ENCODE measurements around the gene PPP2R5D.

PPP2R5D gene

DNA sequence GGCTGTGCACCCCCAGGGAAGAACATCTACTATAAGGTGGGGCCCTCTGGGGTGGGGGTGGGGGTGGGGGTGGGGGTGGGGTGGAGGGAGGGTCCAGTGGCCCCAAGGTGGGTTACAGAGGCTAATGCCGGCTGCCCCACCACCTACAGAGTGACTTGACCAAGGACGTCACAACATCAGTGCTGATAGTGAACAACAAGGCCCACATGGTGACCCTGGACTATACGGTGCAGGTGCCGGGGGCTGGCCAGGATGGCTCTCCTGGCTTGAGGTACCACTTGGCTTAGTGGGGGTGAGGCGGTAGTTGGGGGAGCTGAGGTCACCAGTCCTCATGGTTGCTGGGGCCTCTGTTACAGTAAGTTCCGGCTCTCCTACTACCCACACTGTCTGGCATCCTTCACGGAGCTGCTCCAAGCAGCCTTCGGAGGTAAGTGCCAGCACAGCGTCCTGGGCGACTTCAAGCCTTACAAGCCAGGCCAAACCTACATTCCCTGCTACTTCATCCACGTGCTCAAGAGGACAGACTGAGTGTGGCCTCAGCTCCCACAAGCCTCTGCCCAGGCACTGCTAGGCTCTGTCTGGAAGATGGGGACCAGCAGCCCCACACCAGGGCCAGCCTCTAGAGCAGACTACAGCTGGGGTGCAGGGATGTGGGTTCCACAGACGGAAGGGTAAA, 21.1 kb upstream of the PPP2R5D start:
- no peak for DNase-seq (ENCODE audit: low read depth, low spot score)

DNA sequence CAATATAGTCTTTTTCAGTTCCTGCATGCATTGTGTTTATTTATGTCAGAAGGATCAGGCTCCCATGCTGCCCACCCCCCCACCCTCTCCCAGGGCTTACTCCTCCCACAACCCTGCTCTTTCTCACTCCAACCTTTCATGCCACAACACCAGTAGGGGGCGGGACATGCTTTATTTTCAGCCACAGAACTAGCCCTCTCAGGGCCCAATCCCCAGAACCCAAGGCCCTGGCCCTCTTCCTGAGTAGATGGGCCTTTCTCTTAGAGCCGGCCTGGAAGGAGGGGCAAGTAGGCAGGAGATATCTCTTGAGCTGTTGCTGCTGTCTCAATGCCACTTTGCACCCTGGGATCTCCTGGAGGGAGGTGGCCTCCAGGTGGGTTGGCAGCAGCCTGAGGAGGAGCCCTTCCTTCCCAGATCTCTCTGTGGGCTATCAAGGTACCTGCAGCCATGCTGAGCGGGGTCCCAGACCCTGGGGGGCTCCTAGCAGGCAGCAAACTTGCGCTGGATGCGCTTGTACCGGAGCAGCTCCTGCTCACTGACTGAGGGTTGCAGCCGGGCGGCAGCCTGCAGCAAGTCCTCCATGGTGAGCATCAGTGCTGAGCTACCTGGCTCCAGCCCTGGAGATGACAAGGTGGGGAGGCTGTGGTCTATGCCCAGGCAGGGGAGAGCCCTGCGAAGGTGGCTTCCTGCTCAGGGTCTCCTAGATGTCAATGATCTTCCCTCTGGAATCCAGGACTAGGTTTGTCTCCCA, 20.3 kb upstream of the PPP2R5D start:
- DNase-seq (ENCODE audit: low read depth, low spot score) = peak; percentile 89

DNA sequence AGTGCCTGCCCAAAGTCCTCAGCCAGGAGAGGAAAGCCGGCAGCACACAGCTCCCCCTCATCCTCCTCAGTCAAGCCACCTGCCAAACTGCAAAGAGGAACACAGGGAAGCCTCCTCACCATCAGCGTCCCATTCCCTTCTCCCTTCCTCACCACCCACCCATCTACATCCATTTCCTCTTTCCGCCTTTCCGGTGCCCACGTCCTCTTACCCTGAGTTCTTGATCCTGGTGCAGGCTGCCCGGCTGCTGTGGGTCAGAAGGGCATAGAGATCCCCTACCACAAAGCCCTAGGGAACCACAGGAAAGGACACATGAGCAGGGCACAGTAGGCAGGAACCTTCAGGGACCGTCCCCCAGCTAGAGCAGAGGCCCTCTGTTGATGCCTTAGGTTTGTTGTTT, 17.8 kb upstream of the PPP2R5D start:
- no peak for DNase-seq (ENCODE audit: low read depth, low spot score)

DNA sequence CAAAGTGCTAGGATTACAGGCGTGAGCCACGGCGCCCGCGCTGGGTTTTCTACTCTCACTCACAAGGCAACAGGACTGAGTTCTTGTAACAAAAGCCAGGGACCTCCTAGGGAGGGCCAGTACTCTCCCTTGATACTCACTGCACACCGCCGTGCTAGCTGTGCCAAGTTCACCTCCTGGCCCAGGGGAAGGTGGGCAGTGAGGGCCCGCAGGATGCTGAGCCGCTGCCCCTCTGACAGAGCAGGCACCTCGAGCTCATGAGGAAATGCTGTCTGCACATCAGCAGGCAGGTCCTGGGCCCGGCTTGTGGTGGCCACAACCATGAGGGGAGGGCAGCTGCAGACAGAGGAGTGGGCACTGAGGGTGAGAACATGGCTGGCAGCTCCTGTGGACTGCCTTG, 17.1 kb upstream of the PPP2R5D start:
- DNase-seq (ENCODE audit: low read depth, low spot score) = no peak

DNA sequence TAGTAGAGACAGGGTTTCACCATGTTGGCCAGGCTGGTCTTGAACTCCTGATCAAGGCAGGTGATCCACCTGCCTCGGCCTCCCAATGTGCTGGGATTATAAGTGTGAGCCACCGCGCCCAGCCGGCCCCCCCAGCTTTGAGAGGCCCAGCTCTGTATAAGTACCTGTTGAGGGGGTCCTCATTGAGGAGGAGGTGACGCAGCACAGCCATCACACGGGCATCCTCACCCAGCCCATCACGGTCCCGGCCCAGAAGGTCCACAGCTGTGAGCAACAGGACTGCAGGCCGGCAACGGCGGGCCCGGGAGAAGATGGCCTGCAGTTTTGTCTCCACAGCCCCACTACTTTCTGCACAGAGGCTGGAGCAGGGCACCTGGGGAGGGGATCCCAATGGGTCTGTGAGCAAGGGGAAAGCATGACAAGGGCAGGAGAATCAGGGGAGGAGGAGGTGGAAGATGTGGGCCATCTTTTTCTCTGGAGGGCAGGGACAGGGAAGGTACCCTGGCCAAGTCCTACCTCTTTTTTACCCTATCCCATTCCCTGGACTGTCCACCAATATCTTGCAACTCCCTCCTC, 16.2 kb upstream of the PPP2R5D start:
- no peak for DNase-seq (ENCODE audit: low read depth, low spot score)

DNA sequence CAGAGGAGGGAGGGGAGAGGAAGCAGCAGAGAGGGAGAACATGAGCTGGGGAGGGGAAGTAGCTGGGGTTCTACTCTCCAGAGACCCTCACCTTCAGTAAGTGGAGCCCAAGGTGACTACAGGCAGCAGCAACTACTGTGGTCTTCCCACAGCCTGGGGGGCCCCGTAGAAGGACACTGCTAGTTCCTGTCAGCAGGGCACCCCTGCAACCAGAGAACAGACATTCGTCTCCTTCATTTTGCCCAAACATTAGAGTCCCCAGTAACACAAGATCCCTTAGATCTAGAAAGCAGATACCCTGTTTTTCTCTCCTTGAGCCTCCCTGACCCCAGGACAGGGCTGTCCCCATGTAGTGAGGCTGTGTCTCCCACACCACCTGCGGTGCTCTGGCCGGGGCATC, 15.6 kb upstream of the PPP2R5D start:
- no peak for DNase-seq (ENCODE audit: low read depth, low spot score)

DNA sequence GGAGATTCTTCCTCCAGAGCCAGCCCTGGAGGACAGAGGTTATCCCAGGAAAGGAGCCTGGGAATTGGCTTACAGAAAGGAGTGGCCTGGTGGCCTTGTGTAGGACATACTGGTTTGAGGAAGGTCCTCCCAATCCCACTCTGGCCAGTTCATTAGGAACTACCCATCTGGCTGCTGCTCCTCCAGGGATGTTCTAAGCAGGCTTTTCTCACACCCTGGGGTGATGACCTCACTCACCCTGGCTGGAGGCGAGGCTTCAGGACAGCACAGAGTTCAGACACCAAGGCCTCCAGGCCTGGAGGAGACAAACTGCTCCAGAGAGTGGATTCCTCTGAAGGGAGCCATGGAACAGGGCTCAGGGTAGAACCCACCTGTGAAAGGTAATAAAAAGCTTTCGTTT, 14.9 kb upstream of the PPP2R5D start:
- peak; percentile 23 for DNase-seq (ENCODE audit: low read depth, low spot score)

DNA sequence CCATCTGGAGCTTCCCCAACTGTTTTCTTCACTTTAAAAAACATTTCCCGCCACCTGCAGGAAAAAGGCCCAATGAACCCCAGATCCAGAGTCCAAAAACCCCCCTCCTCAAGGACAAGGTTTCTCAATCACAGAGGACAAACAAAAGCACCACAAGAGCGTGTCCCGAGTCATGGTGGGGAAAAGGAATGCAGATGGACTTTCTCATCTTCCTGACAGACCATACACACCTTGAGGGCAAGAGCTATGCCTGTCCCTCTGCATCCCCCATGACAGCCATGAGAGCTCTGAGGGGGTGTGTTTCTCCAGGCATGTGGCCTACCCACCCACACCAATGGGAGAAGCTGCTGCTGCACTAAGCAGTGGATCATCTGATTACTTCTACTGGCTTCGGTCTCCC, 14.4 kb upstream of the PPP2R5D start:
- peak; percentile 15 for DNase-seq (ENCODE audit: low read depth, low spot score)

DNA sequence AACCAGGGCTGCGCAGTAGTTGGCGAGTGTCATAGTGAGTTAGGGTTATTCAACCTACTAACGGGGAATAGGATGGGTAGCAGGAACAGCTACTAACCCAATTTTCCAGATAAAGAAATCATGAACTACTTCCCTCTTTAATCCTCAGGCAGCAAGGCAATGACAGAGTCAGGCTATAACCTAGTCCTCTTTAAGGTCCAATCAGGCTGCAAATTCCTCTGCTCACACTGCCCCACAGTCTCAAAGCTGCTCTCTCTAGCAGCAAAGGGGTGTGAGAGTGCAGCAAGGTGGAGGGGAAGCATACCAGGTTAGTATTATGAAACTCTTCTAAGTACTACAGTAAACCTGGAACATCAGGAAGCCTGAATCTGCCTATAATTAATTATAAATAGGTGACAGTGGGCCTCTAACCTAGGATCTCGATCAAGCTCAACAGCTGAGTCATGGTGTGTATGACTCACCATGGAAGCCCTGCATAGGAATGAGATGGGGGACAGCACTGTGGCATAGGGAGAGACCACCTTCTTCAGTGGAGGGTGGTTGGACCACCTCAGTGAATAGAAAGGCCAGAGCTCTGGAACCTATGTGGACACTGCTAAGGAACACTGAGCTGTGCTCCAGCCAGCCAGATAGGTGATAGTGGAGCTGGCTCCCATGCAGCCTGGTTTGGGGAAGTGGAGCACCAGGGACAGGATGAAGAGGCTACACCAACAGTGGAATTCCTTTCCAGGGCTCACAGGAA, 13.3 kb upstream of the PPP2R5D start:
- DNase-seq (ENCODE audit: low read depth, low spot score) = peak; percentile 13

DNA sequence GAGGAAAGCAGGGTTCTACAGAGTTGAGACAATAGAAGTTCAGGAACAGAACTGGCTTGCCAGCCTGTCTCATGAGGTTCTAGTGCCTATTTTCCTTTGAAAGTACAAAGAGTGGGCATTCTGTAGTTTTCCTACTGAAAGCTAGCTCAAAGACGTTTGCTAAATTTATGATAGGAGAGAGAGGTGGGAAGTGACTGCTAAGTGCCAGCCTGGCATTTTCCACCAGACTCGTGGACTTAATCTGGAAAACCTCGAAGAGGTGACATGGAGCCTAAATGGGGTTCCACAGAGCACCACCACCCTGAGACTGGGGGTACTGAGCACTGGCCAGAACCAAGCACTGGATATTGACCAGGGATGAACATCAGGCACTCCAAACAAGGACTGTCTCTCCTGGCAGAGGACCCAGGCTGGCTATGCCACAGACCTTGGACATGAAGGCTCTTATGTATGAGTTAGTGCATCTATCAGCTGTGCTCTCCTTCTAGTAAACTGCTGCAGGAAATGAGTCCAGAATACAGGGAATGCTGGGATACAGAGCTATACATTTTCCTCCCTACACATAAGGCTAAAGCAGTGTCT, 12.5 kb upstream of the PPP2R5D start:
- no peak for DNase-seq (ENCODE audit: low read depth, low spot score)

DNA sequence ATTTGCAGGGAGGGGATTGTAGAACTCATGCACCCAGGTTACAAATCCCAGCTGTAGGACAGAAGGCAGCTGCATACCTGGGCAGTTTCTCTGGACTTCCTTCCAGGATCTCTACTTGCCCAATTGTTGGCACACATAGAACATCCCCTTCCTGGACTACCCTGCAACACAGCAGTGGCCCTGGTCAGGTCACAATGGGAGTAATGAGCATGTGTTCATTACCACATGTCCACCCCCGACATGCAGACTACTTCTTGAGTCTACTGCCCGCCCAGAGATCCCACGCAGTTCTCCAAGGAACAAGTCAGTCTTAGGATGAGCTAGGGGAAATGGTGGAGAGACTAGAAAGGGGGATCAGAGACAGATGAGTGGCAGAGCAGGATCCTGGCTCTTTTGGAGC, 10.4 kb upstream of the PPP2R5D start:
- no peak for DNase-seq (ENCODE audit: low read depth, low spot score)

DNA sequence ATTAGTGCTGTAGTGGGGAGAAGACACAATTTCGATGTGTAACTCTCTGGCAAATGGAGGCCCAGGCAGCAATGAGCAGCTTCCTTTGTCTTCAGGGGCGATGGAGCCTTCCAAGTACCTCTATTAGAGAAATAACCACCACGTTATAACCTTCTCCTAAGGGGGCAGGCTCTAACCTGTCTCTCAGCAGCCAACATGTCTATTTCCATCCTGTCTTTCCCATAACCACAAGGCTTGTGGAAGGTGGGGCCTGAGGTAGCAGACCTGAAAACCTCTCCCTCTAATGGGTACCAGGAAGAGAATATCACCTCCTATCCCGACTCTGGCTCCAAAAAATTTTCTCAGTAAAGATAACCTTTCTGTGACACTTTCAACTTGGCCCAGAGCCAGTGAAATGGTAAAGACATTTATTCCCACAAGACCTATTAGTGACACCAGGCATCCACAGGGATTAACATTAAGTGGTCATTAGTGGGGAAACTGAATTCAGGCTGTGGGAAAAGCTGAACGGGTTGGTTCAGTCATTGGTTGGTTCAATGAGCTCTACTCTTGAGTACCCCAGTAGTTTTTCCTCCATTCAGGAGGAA, 9.4 kb upstream of the PPP2R5D start:
- no peak for DNase-seq (ENCODE audit: low read depth, low spot score)

DNA sequence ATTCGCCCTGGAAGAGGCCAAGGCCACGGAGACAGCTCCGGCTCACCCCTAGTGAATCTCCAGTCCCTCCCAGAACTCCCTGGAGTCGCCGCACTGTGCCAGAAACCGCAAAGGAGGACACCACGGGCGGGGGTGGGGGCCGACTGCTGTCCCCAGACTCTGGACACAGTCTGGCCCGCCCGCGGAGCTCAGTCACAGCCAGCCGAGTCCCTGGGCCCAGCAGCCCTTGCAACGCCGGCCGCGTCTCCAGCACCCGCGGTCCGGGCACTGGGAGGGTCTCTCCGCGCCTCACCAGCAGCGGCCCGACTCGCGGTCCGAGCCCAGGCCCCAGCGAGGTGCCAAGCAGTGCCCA, 5.9 kb upstream of the PPP2R5D start:
- DNase-seq (ENCODE audit: low read depth, low spot score) = peak; percentile 54

DNA sequence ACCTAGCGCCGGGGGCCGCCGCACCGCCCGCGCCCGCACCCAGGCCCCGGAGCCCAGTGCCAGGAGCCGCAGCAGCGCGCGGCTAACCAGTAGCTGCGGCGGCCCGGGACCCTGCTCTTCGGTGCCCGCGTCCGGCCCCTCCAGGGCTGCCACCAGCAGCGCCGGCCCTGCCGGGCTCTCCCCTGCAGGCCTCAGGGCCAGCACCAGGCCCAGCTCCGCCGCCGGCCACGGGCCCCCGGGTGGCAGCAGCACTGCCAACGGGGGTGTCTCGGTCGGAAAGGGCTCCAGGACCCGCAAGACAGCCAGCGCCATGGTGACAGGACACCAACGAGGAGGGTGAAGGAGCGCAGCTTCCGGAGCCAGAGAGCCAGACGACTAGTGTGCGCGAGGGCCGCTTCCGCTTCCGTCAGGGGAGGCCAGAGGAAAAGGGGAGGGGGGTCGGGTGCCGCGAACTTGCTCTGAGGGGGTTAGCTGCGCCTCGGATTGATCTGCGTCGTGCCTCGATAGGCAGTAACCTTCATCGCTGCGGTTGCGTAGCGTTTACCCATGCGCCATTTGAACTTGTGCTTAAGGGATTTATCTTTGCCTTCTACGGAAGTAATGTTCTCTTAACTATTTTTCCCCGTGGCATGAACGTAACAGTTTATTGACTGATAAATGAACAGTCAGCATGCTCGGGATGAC, 5.4 kb upstream of the PPP2R5D start, which contains the start of gene PEX6:
TSS of gene PEX6 (minus strand) at position 343 of the 684 bp plus-strand sequence. CDS start at position 312, 31 bp downstream.
- DNase-seq (ENCODE audit: low read depth, low spot score) = peak; percentile 95

DNA sequence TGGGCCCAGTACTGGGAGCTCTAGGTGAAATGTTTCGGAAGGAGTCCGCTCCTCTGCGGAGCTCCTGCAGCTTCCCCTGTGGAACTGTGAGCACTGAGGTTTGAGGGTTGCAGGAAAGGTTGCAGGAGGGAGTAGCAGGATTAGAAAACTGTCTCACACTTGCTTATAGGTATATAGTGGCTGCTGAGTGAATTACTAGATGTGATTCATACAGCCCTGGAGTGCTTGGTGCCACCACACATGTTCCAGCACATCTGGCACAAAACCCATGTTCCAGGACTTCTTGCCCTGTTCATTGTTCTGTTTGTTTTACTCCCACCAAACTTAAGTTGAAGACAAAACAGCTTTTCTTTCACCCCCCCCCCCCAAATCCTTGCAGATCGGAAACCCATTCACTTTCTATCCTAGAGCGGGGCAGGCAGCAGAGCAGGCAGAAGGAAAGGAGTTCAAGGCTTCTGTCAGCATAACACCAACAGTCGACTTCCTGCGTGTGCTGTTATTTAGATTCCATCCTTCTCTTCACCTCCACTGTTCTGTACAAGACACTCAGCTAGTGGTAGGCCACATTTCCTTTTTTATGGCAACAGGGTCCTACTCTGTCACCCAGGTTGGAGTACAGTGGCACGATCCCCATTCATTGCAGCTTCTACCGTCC, 4.7 kb upstream of the PPP2R5D start:
- DNase-seq (ENCODE audit: low read depth, low spot score) = no peak

DNA sequence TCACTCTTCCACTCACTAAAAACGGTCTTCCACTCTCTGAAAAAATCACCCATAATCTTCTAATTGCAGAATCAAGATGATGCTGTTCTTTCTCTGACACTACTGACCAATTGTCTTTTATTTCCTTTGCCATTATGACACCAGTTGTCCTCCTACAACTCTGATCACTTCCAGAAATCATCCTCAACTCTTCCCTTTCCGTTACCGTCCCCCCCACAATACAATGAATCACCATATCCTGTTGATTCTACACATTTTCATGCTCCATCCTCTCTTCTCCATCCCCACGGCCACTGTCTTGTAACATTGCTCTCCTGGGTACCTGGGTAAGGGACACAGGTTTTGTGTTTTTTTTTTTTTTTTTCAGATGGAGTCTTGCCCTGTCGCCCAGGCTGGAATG, 2.5 kb upstream of the PPP2R5D start:
- no peak for DNase-seq (ENCODE audit: low read depth, low spot score)

DNA sequence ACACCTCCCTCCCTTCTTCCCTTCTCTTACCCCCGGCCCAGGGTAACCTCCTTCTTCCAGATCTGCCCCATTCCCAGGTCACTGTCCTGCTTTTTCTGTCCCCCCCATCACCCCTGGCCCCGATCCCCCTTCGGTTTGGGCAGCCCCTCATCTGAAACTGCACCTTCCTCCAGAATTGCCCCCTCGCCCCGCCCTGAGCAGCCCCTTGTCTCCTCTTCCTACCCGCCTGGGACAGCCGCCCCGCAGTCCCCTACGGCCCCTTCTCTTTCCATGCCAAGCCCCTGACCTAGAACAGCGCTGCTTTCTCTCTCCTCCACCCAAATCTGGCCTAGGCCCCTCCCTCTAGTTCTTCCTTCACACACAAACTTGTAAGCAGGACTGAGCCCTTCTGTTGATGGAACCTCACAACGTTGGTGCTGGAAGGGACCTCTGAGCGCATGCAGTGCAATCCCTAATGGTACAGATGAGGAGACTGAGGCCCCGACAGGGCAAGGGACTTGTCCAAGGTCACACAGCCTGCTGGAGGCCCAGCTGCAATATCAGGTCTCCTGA, 630 bp downstream of the PPP2R5D start:
- DNase-seq (ENCODE audit: low read depth, low spot score) = peak; percentile 40

DNA sequence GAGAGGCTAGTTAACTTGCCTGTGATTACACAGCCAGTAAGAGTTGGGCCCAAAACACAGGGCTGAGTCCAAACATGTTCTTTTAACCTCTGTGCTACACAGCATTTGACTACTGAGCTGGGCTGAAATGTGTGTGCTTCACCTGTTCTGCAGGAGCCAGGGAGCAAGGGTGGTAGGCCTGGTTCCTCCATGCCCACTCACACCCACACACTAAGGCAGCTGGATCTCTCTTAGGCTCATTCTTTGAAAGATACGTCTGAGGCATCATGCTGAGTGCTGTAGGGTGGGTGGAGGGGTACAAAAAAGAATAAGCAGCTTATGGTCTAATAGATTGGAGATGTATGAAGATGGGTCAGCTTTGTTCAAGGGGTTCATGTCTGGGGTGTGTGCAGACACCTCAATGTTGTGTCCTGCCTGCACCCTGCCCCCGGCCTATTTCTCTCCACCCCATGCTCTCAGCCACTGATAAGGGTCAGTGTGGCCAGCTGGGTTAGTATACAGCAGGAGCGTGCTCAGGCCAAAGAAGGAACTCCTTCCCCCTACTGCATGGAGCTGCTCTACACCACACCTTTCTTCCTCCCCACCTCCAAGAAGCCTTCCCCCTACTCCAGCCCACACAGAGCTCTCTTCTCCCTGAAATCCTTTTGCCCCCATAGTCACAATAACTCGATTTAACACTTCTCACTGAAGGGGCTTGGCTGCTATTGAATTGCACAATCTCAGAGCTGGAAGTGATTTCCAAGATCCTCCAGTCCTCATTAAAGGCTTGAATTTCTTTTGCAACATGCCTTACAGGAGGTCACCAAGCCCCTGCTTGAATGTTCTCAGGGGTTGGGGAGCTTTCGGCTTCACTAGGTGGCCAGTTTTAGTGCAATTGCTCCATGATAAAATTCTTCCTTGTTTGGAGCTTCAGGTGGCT, 3.4 kb downstream of the PPP2R5D start:
- no peak for DNase-seq (ENCODE audit: low read depth, low spot score)

DNA sequence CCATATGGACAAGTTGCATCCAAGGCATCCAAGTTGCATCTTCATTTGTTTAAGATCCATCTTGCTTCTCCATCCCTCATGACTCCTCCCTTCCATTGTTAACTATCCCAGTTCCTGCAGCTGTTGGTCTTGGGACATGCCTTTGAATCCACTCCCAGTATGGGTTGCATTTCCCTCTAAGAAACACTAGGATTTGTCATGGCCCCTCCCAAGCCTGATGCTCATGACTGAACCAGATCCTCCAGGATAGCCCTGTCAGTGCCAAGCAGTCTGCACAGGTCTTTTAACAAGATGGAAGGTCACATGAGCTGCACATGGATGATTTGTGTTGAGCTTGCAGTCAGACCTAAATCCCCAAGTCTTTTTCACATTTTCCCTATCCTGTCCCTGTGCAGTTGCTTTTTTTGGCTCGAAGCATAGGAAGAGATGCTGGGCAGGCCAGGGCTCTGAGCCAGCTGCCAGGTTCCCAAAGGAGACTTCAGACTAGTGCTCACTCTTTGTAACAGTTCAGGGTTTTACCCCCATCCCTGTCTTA, 4.2 kb downstream of the PPP2R5D start:
- DNase-seq (ENCODE audit: low read depth, low spot score) = no peak

Measured in ELF-1 (cell line).